DND-41 (cell line): ENCODE results near the gene EFHC2.
"Not testable (repeated sequence)": the region's sequence is repeated elsewhere in the genome, so short reads cannot be mapped to it uniquely, and the experiment has no call there.

Source experiments
- ATAC-seq: fragments of 200-7000 bp; cut with Tn5 transposase; 3 replicates; pipeline ENCODE4 v1.9.1; 2021; ENCODE audit warnings: low read depth; ENCODE audit not compliant: insufficient read depth
- DNase-seq: peaks from one replicate; pipeline ENCODE4 v3.0.0-alpha.2; 2020
- H2AFZ ChIP-seq: 2 replicates; pipeline ENCODE4 v1.6.0; 2012; ENCODE audit warnings: low read depth, low read length
- H3K27ac ChIP-seq: 2 replicates; pipeline ENCODE4 v1.5.1; 2012; ENCODE audit warnings: low read length, inconsistent platforms
- H3K27me3 ChIP-seq: fragments of 200-600 bp; sonication (generic); 2 replicates; pipeline ENCODE4 v1.6.0; 2012; ENCODE audit warnings: low read length, mild to moderate bottlenecking, inconsistent platforms; ENCODE audit not compliant: insufficient read depth, poor library complexity
- H3K36me3 ChIP-seq: 2 replicates; pipeline ENCODE4 v1.5.1; 2012; ENCODE audit warnings: low read length, inconsistent platforms; ENCODE audit not compliant: insufficient read depth
- H3K4me1 ChIP-seq: 2 replicates; pipeline ENCODE4 v1.5.1; 2012; ENCODE audit warnings: mild to moderate bottlenecking, low read length; ENCODE audit not compliant: insufficient read depth
- H3K4me2 ChIP-seq: 2 replicates; pipeline ENCODE4 v1.6.0; 2012; ENCODE audit warnings: mild to moderate bottlenecking, moderate library complexity, low read length, inconsistent platforms; ENCODE audit not compliant: insufficient read depth
- H3K4me3 ChIP-seq, 2 experiments: fragments of 200-600 bp in 1 of 2; shearing (Covaris generic) in 1 of 2; 2 replicates each; pipeline ENCODE4 v1.5.1; 2012 to 2016; ENCODE audit warnings: inconsistent platforms in 2 of 2, low read length in 2 of 2, mild to moderate bottlenecking in 2 of 2, low read depth in 1 of 2, moderate library complexity in 1 of 2
- H3K79me2 ChIP-seq: 2 replicates; pipeline ENCODE4 v1.6.0; 2012; ENCODE audit warnings: low read length, inconsistent platforms; ENCODE audit not compliant: insufficient read depth
- H3K9ac ChIP-seq: 2 replicates; pipeline ENCODE4 v1.6.0; 2012; ENCODE audit warnings: low read depth, mild to moderate bottlenecking, inconsistent platforms, low read length, moderate library complexity
- H3K9me3 ChIP-seq: 2 replicates; pipeline ENCODE4 v1.5.1; 2012; ENCODE audit warnings: low read length, moderate library complexity, mild to moderate bottlenecking, inconsistent platforms; ENCODE audit not compliant: insufficient read depth, severe bottlenecking
- H4K20me1 ChIP-seq: 2 replicates; pipeline ENCODE4 v1.6.0; 2012; ENCODE audit warnings: low read length; ENCODE audit not compliant: insufficient read depth
- CTCF ChIP-seq: IDR thresholded peaks from 2 replicates; pipeline ENCODE4 v1.5.1; 2012; ENCODE audit warnings: borderline replicate concordance, low read length, moderate library complexity, mild to moderate bottlenecking; ENCODE audit not compliant: poor library complexity, severe bottlenecking; ENCODE audit errors: extremely low read depth
- EZH2 ChIP-seq: IDR thresholded peaks from 3 replicates; pipeline ENCODE4 v1.6.1; 2012; ENCODE audit warnings: borderline replicate concordance, low read depth, mild to moderate bottlenecking, moderate library complexity, low read length, inconsistent platforms; ENCODE audit not compliant: severe bottlenecking

Gene EFHC2

GRCh38 chrX:44264936-44265335 is 78.5 kb downstream of the EFHC2 start:
- Histone ChIP-seq H3K9ac (no peak overlapping the region), H3K27me3 (no peaks in the 10 kb centered on the region), H3K27ac (no peak overlapping the region), H3K4me1 (no peaks in the 10 kb centered on the region), H2AFZ (no peak overlapping the region), H3K4me2 (no peak overlapping the region), H3K9me3 (no peaks in the 10 kb centered on the region), H3K79me2 (no peaks in the 10 kb centered on the region), H3K36me3 (no peaks in the 10 kb centered on the region), H4K20me1 (no peaks in the 10 kb centered on the region), H3K4me3 (no peak overlapping the region)
- ATAC-seq (no peak), DNase-seq (no peak)
- TF ChIP-seq EZH2 = no peak
- no peak for TF ChIP-seq CTCF

GRCh38 chrX:44261286-44261685 is 82.2 kb downstream of the EFHC2 start:
- Histone ChIP-seq H3K27me3 (no peaks in the 10 kb centered on the region), H3K4me1 (no peaks in the 10 kb centered on the region), H3K36me3 (no peaks in the 10 kb centered on the region), H2AFZ (no peak overlapping the region), H3K79me2 (no peaks in the 10 kb centered on the region), H3K4me3 (no peak overlapping the region), H3K9me3 (no peaks in the 10 kb centered on the region), H4K20me1 (no peaks in the 10 kb centered on the region), H3K9ac (no peak overlapping the region), H3K4me2 (no peak overlapping the region), H3K27ac (no peak overlapping the region)
- DNase-seq = no peak
- ATAC-seq = no peak
- no peak for TF ChIP-seq CTCF
- no peak for TF ChIP-seq EZH2

GRCh38 chrX:44260609-44261008 is 82.9 kb downstream of the EFHC2 start:
- no peaks in the 10 kb centered on the region for H3K4me1 ChIP-seq
- H3K36me3 ChIP-seq = no peaks in the 10 kb centered on the region
- H3K4me3 ChIP-seq = no peak overlapping the region
- no peaks in the 10 kb centered on the region for H3K27me3 ChIP-seq
- no peak overlapping the region for H3K9ac ChIP-seq
- no peaks in the 10 kb centered on the region for H3K79me2 ChIP-seq
- H4K20me1 ChIP-seq = no peaks in the 10 kb centered on the region
- H3K9me3 ChIP-seq = no peaks in the 10 kb centered on the region
- no peak overlapping the region for H3K27ac ChIP-seq
- DNase-seq (no peak), ATAC-seq (no peak)
- no peak overlapping the region for H2AFZ ChIP-seq
- H3K4me2 ChIP-seq = no peak overlapping the region
- no peak for TF ChIP-seq CTCF
- no peak for TF ChIP-seq EZH2

GRCh38 chrX:44255742-44256141 is 87.7 kb downstream of the EFHC2 start:
- not testable (repeated sequence) for H3K27ac ChIP-seq, H3K9ac ChIP-seq

More at GRCh38 chrX:44255742-44256141, 87.7 kb downstream of the EFHC2 start:
- not testable (repeated sequence) for H2AFZ ChIP-seq, H3K79me2 ChIP-seq, H3K36me3 ChIP-seq, DNase-seq, ATAC-seq, H3K4me3 ChIP-seq, H4K20me1 ChIP-seq, H3K27me3 ChIP-seq, H3K9me3 ChIP-seq, H3K4me2 ChIP-seq
- peaks cover 16% of the 10 kb centered on the region for H3K4me1 ChIP-seq
